ENCODE measurements around the gene COL18A1. TPM values are rescaled to one million over a fixed set of nuclear protein-coding genes. Genes with fewer than 3 reads are reported as not detected.

COL18A1 gene
- total RNA-seq, 4 donors from 2014 or later = 19.3 to 121 (median 23.3) TPM

DNA sequence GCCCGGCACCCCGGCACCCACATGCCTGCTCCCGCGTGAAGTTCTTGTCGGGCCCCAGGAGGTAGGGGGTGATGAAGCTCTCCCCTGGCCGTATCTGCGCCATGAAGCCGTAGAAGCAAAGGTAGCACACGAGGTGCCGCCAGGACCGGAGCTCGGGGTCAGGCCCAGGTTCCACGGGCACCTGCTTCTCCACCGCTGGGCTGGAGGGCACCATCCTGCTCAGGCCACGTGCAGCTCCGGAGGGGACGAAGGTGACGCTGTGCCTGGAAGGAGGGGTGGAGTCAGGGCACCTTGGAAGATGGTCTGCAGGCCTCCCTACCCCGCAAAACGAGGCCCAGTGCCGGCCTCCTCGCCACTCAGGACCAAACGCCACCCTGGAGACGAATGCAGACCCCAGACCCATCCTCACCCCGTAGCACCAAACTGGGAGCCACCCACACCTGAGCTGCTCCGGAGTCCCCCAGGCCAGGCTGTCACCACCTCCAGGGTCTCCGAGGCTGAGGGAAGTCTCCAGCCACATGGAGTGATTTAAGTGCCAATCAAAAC, 132.9 kb downstream of the COL18A1 start:
- Histone ChIP-seq H3K4me3 (no peak overlapping the region), H3K9me3 (no peaks in the 10 kb centered on the region), H3K27me3 (no peaks in the 10 kb centered on the region), H3K4me1 (peaks cover 15 to 36% (median 34%) of the 10 kb centered on the region in 4 donors), H3K27ac (no peak overlapping the region), H3K36me3 (no peaks in the 10 kb centered on the region)
- DNase-seq = peak; percentile 7
- in situ Hi-C loops (cut with MboI; ENCODE audit: low pct_ligation_motif_present in 1 of 4, low pct_unique_long_range_greater_than_20kb in 1 of 4, low sequenced_read_pairs in 3 of 4) = no loop called here
- no peak for TF ChIP-seq EP300 (IDR thresholded peaks at IDR 0.05; ENCODE audit: low read depth)
- no peak for TF ChIP-seq POLR2A (IDR thresholded peaks at IDR 0.05)
- TF ChIP-seq, protein P1, sequence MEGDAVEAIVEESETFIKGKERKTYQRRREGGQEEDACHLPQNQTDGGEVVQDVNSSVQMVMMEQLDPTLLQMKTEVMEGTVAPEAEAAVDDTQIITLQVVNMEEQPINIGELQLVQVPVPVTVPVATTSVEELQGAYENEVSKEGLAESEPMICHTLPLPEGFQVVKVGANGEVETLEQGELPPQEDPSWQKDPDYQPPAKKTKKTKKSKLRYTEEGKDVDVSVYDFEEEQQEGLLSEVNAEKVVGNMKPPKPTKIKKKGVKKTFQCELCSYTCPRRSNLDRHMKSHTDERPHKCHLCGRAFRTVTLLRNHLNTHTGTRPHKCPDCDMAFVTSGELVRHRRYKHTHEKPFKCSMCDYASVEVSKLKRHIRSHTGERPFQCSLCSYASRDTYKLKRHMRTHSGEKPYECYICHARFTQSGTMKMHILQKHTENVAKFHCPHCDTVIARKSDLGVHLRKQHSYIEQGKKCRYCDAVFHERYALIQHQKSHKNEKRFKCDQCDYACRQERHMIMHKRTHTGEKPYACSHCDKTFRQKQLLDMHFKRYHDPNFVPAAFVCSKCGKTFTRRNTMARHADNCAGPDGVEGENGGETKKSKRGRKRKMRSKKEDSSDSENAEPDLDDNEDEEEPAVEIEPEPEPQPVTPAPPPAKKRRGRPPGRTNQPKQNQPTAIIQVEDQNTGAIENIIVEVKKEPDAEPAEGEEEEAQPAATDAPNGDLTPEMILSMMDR (IDR thresholded peaks at IDR 0.05) = no peak
- intact Hi-C loops (cut with DNase I; ENCODE audit: low total_unique reads) = loop anchor here (1.0 kb wide), 1 partner anchor 33 kb away; no protein-coding TSS in a partner anchor
- 95% methylated on average over 27 of the region's 27 CpGs; no CpG with 5 or more reads in 1 of the 2 donors for WGBS, 2 donors (ENCODE audit: low coverage in 1 of 2)

DNA sequence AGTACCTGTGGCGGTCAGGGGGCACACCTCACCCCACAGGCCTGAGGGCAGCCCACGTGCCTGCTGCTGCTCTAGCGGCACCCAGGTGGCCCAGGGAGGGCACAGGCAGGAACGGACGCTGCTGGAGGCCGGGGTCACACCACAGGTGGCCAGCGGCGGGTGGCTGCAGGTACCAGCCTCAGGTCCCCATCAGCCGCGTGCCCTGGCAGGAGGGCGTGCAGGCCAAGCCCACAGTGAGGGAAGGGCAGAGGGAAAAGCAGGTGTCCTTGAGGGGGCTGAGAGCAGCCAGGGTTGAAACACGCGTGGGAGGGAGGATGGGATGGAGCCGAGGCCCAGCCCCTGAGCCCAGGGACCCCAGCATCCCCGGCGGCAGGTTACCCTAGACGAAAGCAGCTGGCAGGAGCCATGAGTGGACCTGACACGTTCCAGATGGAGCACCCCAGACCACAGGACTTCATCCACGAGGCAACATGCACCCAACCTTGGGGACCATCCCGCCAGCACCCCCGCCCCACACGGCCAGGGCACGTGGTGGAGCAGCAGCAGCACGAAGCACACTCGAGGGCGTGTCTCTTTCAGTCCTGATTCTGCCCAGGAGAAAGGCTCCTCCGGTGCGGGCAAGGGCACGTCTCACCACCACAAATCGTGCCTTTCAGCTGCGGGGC, 133.5 kb downstream of the COL18A1 start:
- Histone ChIP-seq H3K9me3 (no peaks in the 10 kb centered on the region), H3K4me1 (peaks cover 17 to 34% (median 31%) of the 10 kb centered on the region in 4 donors), H3K36me3 (no peaks in the 10 kb centered on the region), H3K27ac (no peak overlapping the region), H3K4me3 (no peak overlapping the region), H3K27me3 (no peaks in the 10 kb centered on the region)
- WGBS, 2 donors (ENCODE audit: low coverage in 1 of 2) = 89% methylated on average over 31 of the region's 31 CpGs; no CpG with 5 or more reads in 1 of the 2 donors
- DNase-seq = peak; percentile 7
- TF ChIP-seq, protein P1 (IDR thresholded peaks at IDR 0.05) = no peak
- TF ChIP-seq EP300 (IDR thresholded peaks at IDR 0.05; ENCODE audit: low read depth) = no peak
- no peak for TF ChIP-seq POLR2A (IDR thresholded peaks at IDR 0.05)
- TF ChIP-seq POLR2AphosphoS5 (IDR thresholded peaks at IDR 0.05) = no peak
- intact Hi-C loops (cut with DNase I; ENCODE audit: low total_unique reads) (no loop called here), in situ Hi-C loops (cut with MboI; ENCODE audit: low pct_ligation_motif_present in 1 of 4, low pct_unique_long_range_greater_than_20kb in 1 of 4, low sequenced_read_pairs in 3 of 4) (no loop called here)

DNA sequence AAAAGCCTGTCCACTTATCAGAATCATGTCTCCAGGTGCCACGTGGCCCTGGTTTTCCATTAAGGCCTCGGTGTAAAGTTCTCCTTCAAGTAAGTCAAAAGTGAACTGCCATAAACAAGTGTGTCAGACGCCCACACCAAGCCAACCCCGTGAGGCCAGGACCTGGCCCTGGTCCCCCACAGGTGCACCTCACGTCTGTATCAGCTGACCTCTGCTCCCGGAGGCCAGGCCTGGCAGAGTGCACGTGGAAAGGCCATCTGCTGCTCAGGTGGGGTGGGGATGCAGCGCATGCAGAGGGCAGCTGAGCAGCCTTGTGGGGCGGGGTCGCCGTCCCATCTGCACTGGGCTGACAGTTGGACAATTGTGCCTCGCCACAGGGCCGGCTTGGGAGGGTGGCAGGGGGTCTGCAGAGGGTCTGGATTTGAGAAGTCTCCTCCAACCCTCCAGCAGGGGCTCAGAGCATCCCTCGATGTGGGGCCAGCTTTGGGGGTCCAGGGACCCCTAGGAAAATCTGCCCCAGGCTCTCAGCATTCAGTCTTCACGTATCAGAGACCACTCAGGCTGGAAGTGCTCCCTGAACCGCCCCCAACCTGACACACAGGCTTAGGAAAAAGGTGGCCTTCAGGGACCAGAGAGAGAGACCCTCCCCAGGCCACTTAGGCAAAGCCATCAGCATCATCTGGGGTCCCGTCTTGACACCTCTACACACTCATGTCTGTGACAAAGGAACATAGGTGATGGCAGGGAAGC, 134.3 kb downstream of the COL18A1 start:
- 65% methylated on average over 10 of the region's 17 CpGs; no CpG with 5 or more reads in 1 of the 2 donors for WGBS, 2 donors (ENCODE audit: low coverage in 1 of 2)
- in situ Hi-C loops (cut with MboI; ENCODE audit: low pct_ligation_motif_present in 1 of 4, low pct_unique_long_range_greater_than_20kb in 1 of 4, low sequenced_read_pairs in 3 of 4) = no loop called here

More for the DNA sequence above, 134.3 kb downstream of the COL18A1 start:
- Histone ChIP-seq H3K27ac (no peak overlapping the region), H3K4me1 (peaks cover 13 to 30% (median 24%) of the 10 kb centered on the region in 4 donors), H3K4me3 (no peak overlapping the region), H3K36me3 (no peaks in the 10 kb centered on the region), H3K9me3 (no peaks in the 10 kb centered on the region), H3K27me3 (no peaks in the 10 kb centered on the region)
- TF ChIP-seq POLR2A (IDR thresholded peaks at IDR 0.05) = no peak
- TF ChIP-seq EP300 (IDR thresholded peaks at IDR 0.05; ENCODE audit: low read depth) = no peak
- no peak for TF ChIP-seq POLR2AphosphoS5 (IDR thresholded peaks at IDR 0.05)
- TF ChIP-seq, protein P1 (IDR thresholded peaks at IDR 0.05) = no peak
- peak; percentile 26 for DNase-seq
- intact Hi-C loops (cut with DNase I; ENCODE audit: low total_unique reads) = no loop called here

All from transverse colon (tissue), 4 donors.